Measurements from ENCODE around the gene TENT4A.

DNA sequence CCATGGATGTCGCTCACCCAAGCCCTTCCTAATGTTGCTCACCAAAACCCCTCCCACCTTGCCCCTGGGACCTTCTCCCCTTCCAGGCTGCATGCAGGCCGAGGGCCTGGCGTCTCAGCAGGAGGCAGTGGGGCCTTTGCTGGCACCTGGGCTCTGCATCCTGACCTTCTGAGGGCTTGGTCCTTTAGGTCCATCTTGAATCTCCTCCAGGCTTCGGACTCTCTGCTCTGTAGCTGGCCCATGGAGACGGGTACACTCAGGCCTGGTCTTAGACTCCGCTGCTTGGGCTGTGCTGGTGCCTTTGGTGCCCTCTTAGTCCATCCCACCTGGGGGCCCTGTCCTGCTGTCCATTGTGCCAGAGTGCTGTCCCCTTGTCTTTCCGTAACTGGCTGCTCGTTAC is 14.0 kb downstream of the TENT4A start:
- TF ChIP-seq, protein P1, sequence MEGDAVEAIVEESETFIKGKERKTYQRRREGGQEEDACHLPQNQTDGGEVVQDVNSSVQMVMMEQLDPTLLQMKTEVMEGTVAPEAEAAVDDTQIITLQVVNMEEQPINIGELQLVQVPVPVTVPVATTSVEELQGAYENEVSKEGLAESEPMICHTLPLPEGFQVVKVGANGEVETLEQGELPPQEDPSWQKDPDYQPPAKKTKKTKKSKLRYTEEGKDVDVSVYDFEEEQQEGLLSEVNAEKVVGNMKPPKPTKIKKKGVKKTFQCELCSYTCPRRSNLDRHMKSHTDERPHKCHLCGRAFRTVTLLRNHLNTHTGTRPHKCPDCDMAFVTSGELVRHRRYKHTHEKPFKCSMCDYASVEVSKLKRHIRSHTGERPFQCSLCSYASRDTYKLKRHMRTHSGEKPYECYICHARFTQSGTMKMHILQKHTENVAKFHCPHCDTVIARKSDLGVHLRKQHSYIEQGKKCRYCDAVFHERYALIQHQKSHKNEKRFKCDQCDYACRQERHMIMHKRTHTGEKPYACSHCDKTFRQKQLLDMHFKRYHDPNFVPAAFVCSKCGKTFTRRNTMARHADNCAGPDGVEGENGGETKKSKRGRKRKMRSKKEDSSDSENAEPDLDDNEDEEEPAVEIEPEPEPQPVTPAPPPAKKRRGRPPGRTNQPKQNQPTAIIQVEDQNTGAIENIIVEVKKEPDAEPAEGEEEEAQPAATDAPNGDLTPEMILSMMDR (conservative IDR thresholded peaks at IDR 0.05 in 1 of 2, IDR thresholded peaks at IDR 0.05 in 1 of 2; ENCODE audit: extremely low read depth in 1 of 2, insufficient read depth in 1 of 2, low read depth in 1 of 2, low read length in 2 of 2): no peak
- TF ChIP-seq EZH2 (IDR thresholded peaks at IDR 0.05; ENCODE audit: borderline replicate concordance, low read length): no peak

Data from mammary epithelial cell (primary cell).